Measurements from ENCODE around the gene HYKK.
A peak's percentile ranks its signal among the peaks of the same experiment; 100 is the strongest.
"Not testable (repeated sequence)": the region's sequence is repeated elsewhere in the genome, so short reads cannot be mapped to it uniquely, and the experiment has no call there.

HYKK gene

GRCh38 chr15:78540141-78540870, 32.9 kb downstream of the HYKK start, which contains the start of gene PSMA4:
PSMA4 (plus strand) TSS chr15:78540444; CDS start chr15:78541928, 1,484 bp downstream.
- peak; percentile 89 to 92 for DNase-seq (ENCODE audit: low read depth in 2 of 2)

GRCh38 chr15:78540871-78541743, 33.7 kb downstream of the HYKK start:
- DNase-seq (ENCODE audit: low read depth in 2 of 2): no peak

- DNase-seq (ENCODE audit: low read depth in 2 of 2): no peak
Measured at GRCh38 chr15:78541744-78542034, 34.3 kb downstream of the HYKK start.

- no peak for DNase-seq (ENCODE audit: low read depth in 2 of 2)
Measured at GRCh38 chr15:78542647-78543046, 35.3 kb downstream of the HYKK start.

- no peak for DNase-seq (ENCODE audit: low read depth in 2 of 2)
Measured at GRCh38 chr15:78550194-78550593, 42.8 kb downstream of the HYKK start.

- no peak for DNase-seq (ENCODE audit: low read depth in 2 of 2)
Measured at GRCh38 chr15:78550815-78551214, 43.4 kb downstream of the HYKK start.

- no peak for DNase-seq (ENCODE audit: low read depth in 2 of 2)
Measured at GRCh38 chr15:78551902-78552301, 44.5 kb downstream of the HYKK start.

- DNase-seq (ENCODE audit: low read depth in 2 of 2): no peak
Measured at GRCh38 chr15:78552597-78552996, 45.2 kb downstream of the HYKK start.

GRCh38 chr15:78560201-78560600, 52.8 kb downstream of the HYKK start:
- not testable (repeated sequence) for DNase-seq (ENCODE audit: low read depth in 2 of 2)

- no peak for DNase-seq (ENCODE audit: low read depth in 2 of 2)
Measured at GRCh38 chr15:78561490-78561889, 54.1 kb downstream of the HYKK start.

GRCh38 chr15:78563092-78563491, 55.7 kb downstream of the HYKK start:
- DNase-seq (ENCODE audit: low read depth in 2 of 2): no peak

- no peak for DNase-seq (ENCODE audit: low read depth in 2 of 2)
Measured at GRCh38 chr15:78564743-78565096, 57.3 kb downstream of the HYKK start.

GRCh38 chr15:78565097-78565950, 57.9 kb downstream of the HYKK start, which contains the start of gene CHRNA5:
CHRNA5 (plus strand) TSS chr15:78565520; CDS start chr15:78565720, 200 bp downstream.
- DNase-seq (ENCODE audit: low read depth in 2 of 2): peak; percentile 57 to 62

GRCh38 chr15:78565951-78566774, 58.8 kb downstream of the HYKK start:
- no peak for DNase-seq (ENCODE audit: low read depth in 2 of 2)

GRCh38 chr15:78567531-78567930, 60.2 kb downstream of the HYKK start:
- DNase-seq (ENCODE audit: low read depth in 2 of 2): no peak

GRCh38 chr15:78570710-78571109, 63.3 kb downstream of the HYKK start:
- DNase-seq (ENCODE audit: low read depth in 2 of 2): no peak

- DNase-seq (ENCODE audit: low read depth in 2 of 2): no peak
Measured at GRCh38 chr15:78571382-78571781, 64.0 kb downstream of the HYKK start.

- DNase-seq (ENCODE audit: low read depth in 2 of 2): no peak
Measured at GRCh38 chr15:78573416-78573815, 66.0 kb downstream of the HYKK start.

GRCh38 chr15:78574944-78575343, 67.6 kb downstream of the HYKK start:
- no peak for DNase-seq (ENCODE audit: low read depth in 2 of 2)
